Measurements from ENCODE around the gene ARHGAP28. TPM values are rescaled to one million over a fixed set of nuclear protein-coding genes. Genes with fewer than 3 reads are reported as not detected.

ARHGAP28 gene
- total RNA-seq, 2 experiments from 2014 or later: not detected

DNA sequence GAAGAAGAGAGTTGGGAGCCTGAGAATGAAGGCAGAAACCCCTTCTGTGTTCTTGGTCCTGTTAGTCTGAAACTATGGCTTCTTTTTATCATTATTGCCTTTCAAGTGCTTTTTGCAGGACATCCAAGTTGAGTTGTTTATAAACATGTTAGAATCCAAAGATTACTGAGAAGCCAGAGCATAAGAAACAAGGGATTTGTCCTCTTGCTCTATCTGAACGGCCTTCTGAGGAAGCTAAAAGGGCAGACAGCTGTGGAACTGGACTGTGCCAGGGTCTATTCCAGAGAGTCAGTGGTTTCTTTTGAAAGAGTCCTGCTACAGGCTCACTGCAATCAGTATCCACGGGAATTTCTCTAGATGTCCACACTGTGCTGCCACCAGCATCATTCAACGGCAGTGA is 86.6 kb downstream of the ARHGAP28 start:
- POLR2A ChIA-PET: no interaction called here
- Mint-ChIP-seq H3K27me3 (no peaks in the 10 kb centered on the region), H3K27ac (no peak overlapping the region), H3K36me3 (ENCODE audit: low read depth) (no peaks in the 10 kb centered on the region), H3K4me1 (ENCODE audit: low read depth) (no peaks in the 10 kb centered on the region), H3K4me3 (no peak overlapping the region), H3K9me3 (peaks cover 8% of the 10 kb centered on the region)
- Histone ChIP-seq H3K36me3 (ENCODE audit: insufficient read depth, low read length) (no peaks in the 10 kb centered on the region), H3K27me3 (ENCODE audit: control insufficient read depth in 1 of 2, insufficient read depth in 2 of 2, low read length in 2 of 2) (no peaks in the 10 kb centered on the region), H3K27ac (ENCODE audit: low read depth in 1 of 2, low read length in 2 of 2) (no peak overlapping the region), H3K4me3 (ENCODE audit: low read length) (no peak overlapping the region), H3K9me3 (ENCODE audit: control insufficient read depth in 1 of 2, insufficient read depth in 1 of 2, low read length in 2 of 2) (no peaks in the 10 kb centered on the region), H3K4me1 (ENCODE audit: insufficient read depth, low read length) (no peaks in the 10 kb centered on the region)
- ATAC-seq (ENCODE audit: poor library complexity): no peak
- TF ChIP-seq, protein P1, sequence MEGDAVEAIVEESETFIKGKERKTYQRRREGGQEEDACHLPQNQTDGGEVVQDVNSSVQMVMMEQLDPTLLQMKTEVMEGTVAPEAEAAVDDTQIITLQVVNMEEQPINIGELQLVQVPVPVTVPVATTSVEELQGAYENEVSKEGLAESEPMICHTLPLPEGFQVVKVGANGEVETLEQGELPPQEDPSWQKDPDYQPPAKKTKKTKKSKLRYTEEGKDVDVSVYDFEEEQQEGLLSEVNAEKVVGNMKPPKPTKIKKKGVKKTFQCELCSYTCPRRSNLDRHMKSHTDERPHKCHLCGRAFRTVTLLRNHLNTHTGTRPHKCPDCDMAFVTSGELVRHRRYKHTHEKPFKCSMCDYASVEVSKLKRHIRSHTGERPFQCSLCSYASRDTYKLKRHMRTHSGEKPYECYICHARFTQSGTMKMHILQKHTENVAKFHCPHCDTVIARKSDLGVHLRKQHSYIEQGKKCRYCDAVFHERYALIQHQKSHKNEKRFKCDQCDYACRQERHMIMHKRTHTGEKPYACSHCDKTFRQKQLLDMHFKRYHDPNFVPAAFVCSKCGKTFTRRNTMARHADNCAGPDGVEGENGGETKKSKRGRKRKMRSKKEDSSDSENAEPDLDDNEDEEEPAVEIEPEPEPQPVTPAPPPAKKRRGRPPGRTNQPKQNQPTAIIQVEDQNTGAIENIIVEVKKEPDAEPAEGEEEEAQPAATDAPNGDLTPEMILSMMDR (IDR thresholded peaks at IDR 0.05): no peak
- no peak for DNase-seq
- CTCF ChIA-PET: no interaction called here
- intact Hi-C loops (cut with DNase I, micrococcal nuclease): no loop called here

DNA sequence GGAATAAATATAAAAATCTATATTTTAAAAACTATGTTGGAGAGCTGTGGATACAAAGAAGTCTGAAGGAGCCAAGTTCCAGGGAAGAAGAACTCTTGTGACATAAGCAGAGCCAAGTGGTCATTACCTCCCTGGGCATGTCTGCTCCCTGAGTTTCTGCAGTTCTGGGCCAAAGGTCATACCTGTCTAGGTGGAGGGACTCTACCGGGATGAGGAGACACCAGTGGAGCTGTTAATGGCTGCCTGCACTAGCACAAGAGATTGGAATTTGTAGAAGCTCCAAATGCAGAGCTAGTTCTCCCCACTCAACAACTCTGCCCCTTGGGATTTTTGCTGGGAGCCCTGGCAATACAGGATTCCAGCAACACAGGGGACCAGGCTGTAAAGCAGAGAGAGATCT is 89.8 kb downstream of the ARHGAP28 start:
- DNase-seq: no peak
- no peak overlapping the region for H3K27ac Mint-ChIP-seq

GRCh38 chr18:6820314-6820713 is 90.8 kb downstream of the ARHGAP28 start:
- TF ChIP-seq, protein P1 (IDR thresholded peaks at IDR 0.05): no peak
- Mint-ChIP-seq H3K9me3 (peaks cover 15% of the 10 kb centered on the region), H3K27me3 (no peaks in the 10 kb centered on the region), H3K4me3 (no peak overlapping the region), H3K27ac (no peak overlapping the region), H3K4me1 (ENCODE audit: low read depth) (no peaks in the 10 kb centered on the region), H3K36me3 (ENCODE audit: low read depth) (no peaks in the 10 kb centered on the region)
- Histone ChIP-seq H3K4me1 (ENCODE audit: insufficient read depth, low read length) (no peaks in the 10 kb centered on the region), H3K27me3 (ENCODE audit: control insufficient read depth in 1 of 2, insufficient read depth in 2 of 2, low read length in 2 of 2) (no peaks in the 10 kb centered on the region), H3K27ac (ENCODE audit: low read depth in 1 of 2, low read length in 2 of 2) (no peak overlapping the region), H3K9me3 (ENCODE audit: control insufficient read depth in 1 of 2, insufficient read depth in 1 of 2, low read length in 2 of 2) (no peaks in the 10 kb centered on the region), H3K36me3 (ENCODE audit: insufficient read depth, low read length) (no peaks in the 10 kb centered on the region), H3K4me3 (ENCODE audit: low read length) (no peak overlapping the region)
- ChIA-PET CTCF (no interaction called here), POLR2A (no interaction called here)
- intact Hi-C loops (cut with DNase I, micrococcal nuclease): no loop called here
- ATAC-seq (ENCODE audit: poor library complexity) (no peak), DNase-seq (no peak)

More for the DNA sequence above, 89.8 kb downstream of the ARHGAP28 start:
- TF ChIP-seq, protein P1 (IDR thresholded peaks at IDR 0.05): no peak
- H3K27me3 Mint-ChIP-seq: no peaks in the 10 kb centered on the region
- no peaks in the 10 kb centered on the region for H3K4me1 Mint-ChIP-seq (ENCODE audit: low read depth)
- Histone ChIP-seq H3K36me3 (ENCODE audit: insufficient read depth, low read length) (no peaks in the 10 kb centered on the region), H3K27ac (ENCODE audit: low read depth in 1 of 2, low read length in 2 of 2) (no peak overlapping the region), H3K9me3 (ENCODE audit: control insufficient read depth in 1 of 2, insufficient read depth in 1 of 2, low read length in 2 of 2) (no peaks in the 10 kb centered on the region), H3K4me3 (ENCODE audit: low read length) (no peak overlapping the region), H3K27me3 (ENCODE audit: control insufficient read depth in 1 of 2, insufficient read depth in 2 of 2, low read length in 2 of 2) (no peaks in the 10 kb centered on the region), H3K4me1 (ENCODE audit: insufficient read depth, low read length) (no peaks in the 10 kb centered on the region)
- H3K9me3 Mint-ChIP-seq: peaks cover 11% of the 10 kb centered on the region
- ChIA-PET POLR2A (no interaction called here), CTCF (no interaction called here)
- H3K4me3 Mint-ChIP-seq: no peak overlapping the region
- no peak for ATAC-seq (ENCODE audit: poor library complexity)
- intact Hi-C loops (cut with DNase I, micrococcal nuclease): no loop called here
- no peaks in the 10 kb centered on the region for H3K36me3 Mint-ChIP-seq (ENCODE audit: low read depth)
